HG02588 (cell line): ENCODE measurements around the gene PLD4.
A peak's percentile ranks its signal among the peaks of the same experiment; 100 is the strongest.

Experiments
- ATAC-seq: cut with Tn5 transposase; IDR thresholded peaks from one replicate; pipeline ENCODE4 v1.9.1; 2021; ENCODE audit warnings: mild to moderate bottlenecking, moderate library complexity; ENCODE audit not compliant: unreplicated experiment

The PLD4 gene

GRCh38 chr14:104973135-104973384 lies 48.4 kb downstream of the PLD4 start:
- ATAC-seq, result no peak

GRCh38 chr14:104973385-104974145 lies 48.9 kb downstream of the PLD4 start:
- ATAC-seq, result no peak

GRCh38 chr14:104974146-104974541 lies 49.5 kb downstream of the PLD4 start:
- no peak for ATAC-seq

GRCh38 chr14:104974665-104975390 lies 50.1 kb downstream of the PLD4 start:
- ATAC-seq, result no peak

GRCh38 chr14:104975481-104976197 lies 51.0 kb downstream of the PLD4 start:
- no peak for ATAC-seq

- ATAC-seq, result peak; percentile 43
These were observed 51.7 kb downstream of the PLD4 start for GRCh38 chr14:104976198-104977007.

- no peak for ATAC-seq
These were observed 52.5 kb downstream of the PLD4 start for GRCh38 chr14:104977008-104977680.

- no peak for ATAC-seq
These were observed 53.3 kb downstream of the PLD4 start, which contains the start of gene AHNAK2 for GRCh38 chr14:104977681-104978653. AHNAK2 (minus strand) TSS chr14:104978374; CDS start chr14:104978237, 137 bp downstream.

- no peak for ATAC-seq
These were observed 54.3 kb downstream of the PLD4 start for GRCh38 chr14:104978746-104979691.

- ATAC-seq, result no peak
These were observed 55.3 kb downstream of the PLD4 start for GRCh38 chr14:104979758-104980610.

- no peak for ATAC-seq
These were observed 56.2 kb downstream of the PLD4 start for GRCh38 chr14:104980611-104981531.

GRCh38 chr14:104981699-104982541 lies 57.2 kb downstream of the PLD4 start:
- ATAC-seq, result no peak

- no peak for ATAC-seq
These were observed 58.0 kb downstream of the PLD4 start for GRCh38 chr14:104982548-104983230.
